Right lobe of liver (tissue), 4 donors: ENCODE results near the gene CCDC88A.

ENCODE experiments used
- CTCF ChIP-seq, 4 donors: fragments of 200-600 bp in 3 of 4; fragments of 450-650 bp in 1 of 4; IDR thresholded peaks; one replicate each; pipeline versions ENCODE4 v1.5.1 to v1.8.0; 2016 to 2022; ENCODE audit warnings: antibody characterized with exemption in 4 of 4, mild to moderate bottlenecking in 2 of 4
- POLR2A ChIP-seq: fragments of 450-650 bp; IDR thresholded peaks from one replicate; pipeline ENCODE4 v1.6.1; 2017; ENCODE audit warnings: antibody characterized with exemption, mild to moderate bottlenecking
- donor health status: DM: no; HTN: no; CAD: no.
- donor health status: DM: no; HTN: no; CAD: no.
- donor health status: DM: no; HTN: yes; CAD: no.

- TF ChIP-seq CTCF (IDR thresholded peaks at IDR 0.05) (no peak), POLR2A (no peak)
Observed at GRCh38 chr2:55460562-55460961, 40.9 kb upstream of the CCDC88A start.
